H1 (cell line): ENCODE measurements around the gene DHX34. TPM values are rescaled to one million over a fixed set of nuclear protein-coding genes. Genes with fewer than 3 reads are reported as not detected.

ENCODE experiments used
- BACH1 ChIP-seq: IDR thresholded peaks from 2 replicates; pipeline ENCODE4 v1.6.1; 2012; ENCODE audit warnings: low read length, improper control_type of control experiment
- BCL11A ChIP-seq, 2 experiments: IDR thresholded peaks; one replicate each; pipeline ENCODE4 v1.6.1; 2011; ENCODE audit warnings: low read depth in 2 of 2, low read length in 2 of 2, mild to moderate bottlenecking in 2 of 2
- CHD1 ChIP-seq: IDR thresholded peaks from 2 replicates; pipeline ENCODE4 v1.6.1; 2012; ENCODE audit warnings: low read depth, low read length, improper control_type of control experiment
- FOSL1 ChIP-seq: IDR thresholded peaks from 2 replicates; pipeline ENCODE4 v1.6.1; 2011; ENCODE audit warnings: mild to moderate bottlenecking, low read depth, low read length, moderate library complexity; ENCODE audit not compliant: insufficient read depth
- HDAC2 ChIP-seq, 2 experiments: fragments of 300-600 bp in 1 of 2; sonication (generic) in 1 of 2; IDR thresholded peaks; 2 replicates each; pipeline ENCODE4 v1.6.1; 2011 to 2012; ENCODE audit warnings: low read depth in 2 of 2, low read length in 2 of 2, mild to moderate bottlenecking in 2 of 2, moderate library complexity in 2 of 2, borderline replicate concordance in 1 of 2, inconsistent platforms in 1 of 2
- SP1 ChIP-seq: IDR thresholded peaks from 2 replicates; pipeline ENCODE4 v1.6.1; 2011; ENCODE audit warnings: low read depth, low read length
- polyA plus RNA-seq, 7 experiments: library from polyadenylated mRNA; depleted of rRNA in 3 of 7; stranded (reverse) in 5 of 7; unstranded in 2 of 7; fragments of >200 nt in 5 of 7; fragments of 200-250 nt in 2 of 7; gene quantifications; 1 replicate in 5 of 7; 2 replicates in 1 of 7; 4 replicates in 1 of 7; pipeline versions ENCODE4 v1.2.1 to v1.2.3, GENCODE V29; 2011 to 2013; ENCODE audit warnings: missing spikeins in 2 of 7, mixed read lengths in 2 of 7
- total RNA-seq: library from RNA; stranded (reverse); fragmentation: NEBNext Ultra II Directional; extraction: Animal tissue kit (Norgen Biotek cat#: 25700); gene quantifications from 2 replicates; pipeline ENCODE4 v1.2.1, GENCODE V29; 2021
- TF ChIP-seq, protein P1 (sequence below): IDR thresholded peaks from 2 replicates; pipeline ENCODE4 v1.6.1; 2012; ENCODE audit warnings: inconsistent platforms

The DHX34 gene
- total and polyA plus RNA-seq, 2 of the 8 experiments (the other 6 are each of a cell fraction or from before 2014, with no cell fraction given): 17.5 to 24.3 TPM

DNA sequence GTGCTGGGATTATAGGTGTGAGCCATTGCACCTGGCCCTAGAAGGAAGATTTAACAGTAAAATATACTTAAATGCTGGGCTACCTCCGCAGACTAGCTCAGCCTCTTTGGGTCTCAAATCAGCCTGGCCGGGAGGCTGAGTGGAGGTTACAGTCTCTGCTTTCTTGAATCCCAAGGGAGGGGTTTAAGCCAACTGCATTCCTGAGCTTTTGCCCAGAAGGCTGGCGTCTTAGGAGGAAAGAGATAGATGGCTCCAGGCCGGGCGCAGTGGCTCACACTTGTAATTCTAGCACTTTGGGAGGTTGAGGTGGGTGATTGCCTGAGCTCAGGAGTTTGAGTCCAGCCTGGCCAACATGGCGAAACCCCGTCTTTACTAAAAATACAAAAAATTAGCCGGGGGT lies 40.1 kb upstream of the DHX34 start (continued):
- TF ChIP-seq BCL11A (IDR thresholded peaks at IDR 0.05; ENCODE audit: low read depth in 2 of 2, low read length in 2 of 2): no peak
- no peak for TF ChIP-seq FOSL1
- no peak for TF ChIP-seq SP1
- no peak for TF ChIP-seq CHD1
- TF ChIP-seq BACH1: no peak
- TF ChIP-seq, protein P1, sequence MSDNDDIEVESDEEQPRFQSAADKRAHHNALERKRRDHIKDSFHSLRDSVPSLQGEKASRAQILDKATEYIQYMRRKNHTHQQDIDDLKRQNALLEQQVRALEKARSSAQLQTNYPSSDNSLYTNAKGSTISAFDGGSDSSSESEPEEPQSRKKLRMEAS: no peak
- TF ChIP-seq HDAC2 (IDR thresholded peaks at IDR 0.05; ENCODE audit: borderline replicate concordance in 1 of 2, low read depth in 2 of 2, low read length in 2 of 2): no peak
